HepG2 (cell line): ENCODE results near the gene DNAL4. TPM values are rescaled to one million over a fixed set of nuclear protein-coding genes. Genes with fewer than 3 reads are reported as not detected.

ENCODE experiments used
- BHLHE40 ChIP-seq: IDR thresholded peaks from 2 replicates; pipeline ENCODE4 v1.6.1; 2011; ENCODE audit warnings: low read length, improper control_type of control experiment
- POLR2G ChIP-seq: fragments of 200-400 bp; formaldehyde crosslinking; IDR thresholded peaks from 2 replicates; pipeline ENCODE4 v1.6.1; 2018; ENCODE audit warnings: mild to moderate bottlenecking, low read depth, low read length, moderate library complexity
- RXRB ChIP-seq: IDR thresholded peaks from 2 replicates; pipeline ENCODE4 v1.6.1; 2016; ENCODE audit warnings: borderline replicate concordance, missing genetic modification reagents, missing compliant biosample characterization
- ZBTB8A ChIP-seq: sonication (generic); formaldehyde crosslinking; IDR thresholded peaks from 2 replicates; pipeline ENCODE4 v1.4.0; 2020; ENCODE audit warnings: mild to moderate bottlenecking, low read depth, missing genetic modification reagents, borderline replicate concordance
- ZNF501 ChIP-seq: sonication (generic); formaldehyde crosslinking; IDR thresholded peaks from 2 replicates; pipeline ENCODE4 v1.5.1; 2020; ENCODE audit warnings: mild to moderate bottlenecking, moderate library complexity, missing genetic modification reagents
- ZNF546 ChIP-seq: sonication (generic); formaldehyde crosslinking; conservative IDR thresholded peaks from 2 replicates; pipeline ENCODE4 v1.8.1; 2023; ENCODE audit warnings: mild to moderate bottlenecking, missing genetic modification reagents
- ZNF598 ChIP-seq: sonication (generic); formaldehyde crosslinking; IDR thresholded peaks from 2 replicates; pipeline ENCODE4 v1.5.1; 2020; ENCODE audit warnings: mild to moderate bottlenecking, missing genetic modification reagents, borderline replicate concordance
- ZSCAN29 ChIP-seq: sonication (generic); formaldehyde crosslinking; conservative IDR thresholded peaks from 2 replicates; pipeline ENCODE4 v1.4.0; 2020; ENCODE audit warnings: mild to moderate bottlenecking, missing genetic modification reagents
- polyA plus RNA-seq, 8 experiments: library from polyadenylated mRNA; depleted of rRNA in 3 of 8; stranded (reverse) in 7 of 8; unstranded in 1 of 8; fragments of >200 nt; fragmentation: Illumina TruSeq in 4 of 8; extraction: Trizol in 4 of 8; gene quantifications; 2 replicates each; pipeline versions ENCODE4 v1.2.1 to v1.2.3, GENCODE V29; 2011 to 2016; ENCODE audit warnings: low read depth in 4 of 8, missing spikeins in 1 of 8, mixed read lengths in 1 of 8; ENCODE audit not compliant: insufficient read depth in 1 of 8
- total RNA-seq, 5 experiments: library from RNA; depleted of rRNA; stranded (reverse); fragments of >200 nt; fragmentation: Illumina TruSeq; extraction: Trizol; gene quantifications; 2 replicates each; pipeline ENCODE4 v1.2.3, GENCODE V29; 2016; ENCODE audit warnings: low read depth in 1 of 5
- TF ChIP-seq, protein P1 (sequence below): sonication (generic); formaldehyde crosslinking; IDR thresholded peaks from 2 replicates; pipeline ENCODE4 v1.9.0; 2021; ENCODE audit warnings: mild to moderate bottlenecking, missing genetic modification reagents
- TF ChIP-seq, protein P2 (sequence below): sonication (generic); formaldehyde crosslinking; conservative IDR thresholded peaks from 2 replicates; pipeline ENCODE4 v1.4.0; 2020; ENCODE audit warnings: missing genetic modification reagents
- TF ChIP-seq, protein P3 (sequence below): sonication (generic); formaldehyde crosslinking; IDR thresholded peaks from 2 replicates; pipeline ENCODE4 v1.5.0; 2020; ENCODE audit warnings: mild to moderate bottlenecking, missing genetic modification reagents, borderline replicate concordance

The DNAL4 gene
- total and polyA plus RNA-seq, 2 of the 13 experiments (the other 11 are each of a cell fraction or from before 2014, with no cell fraction given): 8.0 to 10.7 TPM

DNA sequence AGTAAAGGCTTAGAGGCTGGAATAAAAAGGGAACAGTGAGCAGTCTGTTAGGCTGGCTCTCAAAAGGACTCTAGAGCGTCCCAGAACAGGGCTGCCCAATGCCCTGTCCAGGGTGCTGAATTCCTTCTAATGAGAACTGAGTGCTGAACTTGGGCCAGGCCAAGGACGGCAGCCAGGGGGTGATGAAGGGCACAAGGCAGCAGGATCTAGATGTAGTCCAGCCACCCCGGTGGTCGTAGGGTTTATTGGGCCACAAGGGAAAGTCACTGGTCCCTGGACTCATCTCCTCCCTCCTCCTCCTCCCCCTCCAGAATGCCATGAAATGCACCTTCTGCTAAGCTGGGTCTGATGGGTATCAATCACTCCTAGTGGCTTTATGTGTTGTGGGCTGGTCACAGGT, 30.6 kb upstream of the DNAL4 start (continued):
- TF ChIP-seq, protein P1, sequence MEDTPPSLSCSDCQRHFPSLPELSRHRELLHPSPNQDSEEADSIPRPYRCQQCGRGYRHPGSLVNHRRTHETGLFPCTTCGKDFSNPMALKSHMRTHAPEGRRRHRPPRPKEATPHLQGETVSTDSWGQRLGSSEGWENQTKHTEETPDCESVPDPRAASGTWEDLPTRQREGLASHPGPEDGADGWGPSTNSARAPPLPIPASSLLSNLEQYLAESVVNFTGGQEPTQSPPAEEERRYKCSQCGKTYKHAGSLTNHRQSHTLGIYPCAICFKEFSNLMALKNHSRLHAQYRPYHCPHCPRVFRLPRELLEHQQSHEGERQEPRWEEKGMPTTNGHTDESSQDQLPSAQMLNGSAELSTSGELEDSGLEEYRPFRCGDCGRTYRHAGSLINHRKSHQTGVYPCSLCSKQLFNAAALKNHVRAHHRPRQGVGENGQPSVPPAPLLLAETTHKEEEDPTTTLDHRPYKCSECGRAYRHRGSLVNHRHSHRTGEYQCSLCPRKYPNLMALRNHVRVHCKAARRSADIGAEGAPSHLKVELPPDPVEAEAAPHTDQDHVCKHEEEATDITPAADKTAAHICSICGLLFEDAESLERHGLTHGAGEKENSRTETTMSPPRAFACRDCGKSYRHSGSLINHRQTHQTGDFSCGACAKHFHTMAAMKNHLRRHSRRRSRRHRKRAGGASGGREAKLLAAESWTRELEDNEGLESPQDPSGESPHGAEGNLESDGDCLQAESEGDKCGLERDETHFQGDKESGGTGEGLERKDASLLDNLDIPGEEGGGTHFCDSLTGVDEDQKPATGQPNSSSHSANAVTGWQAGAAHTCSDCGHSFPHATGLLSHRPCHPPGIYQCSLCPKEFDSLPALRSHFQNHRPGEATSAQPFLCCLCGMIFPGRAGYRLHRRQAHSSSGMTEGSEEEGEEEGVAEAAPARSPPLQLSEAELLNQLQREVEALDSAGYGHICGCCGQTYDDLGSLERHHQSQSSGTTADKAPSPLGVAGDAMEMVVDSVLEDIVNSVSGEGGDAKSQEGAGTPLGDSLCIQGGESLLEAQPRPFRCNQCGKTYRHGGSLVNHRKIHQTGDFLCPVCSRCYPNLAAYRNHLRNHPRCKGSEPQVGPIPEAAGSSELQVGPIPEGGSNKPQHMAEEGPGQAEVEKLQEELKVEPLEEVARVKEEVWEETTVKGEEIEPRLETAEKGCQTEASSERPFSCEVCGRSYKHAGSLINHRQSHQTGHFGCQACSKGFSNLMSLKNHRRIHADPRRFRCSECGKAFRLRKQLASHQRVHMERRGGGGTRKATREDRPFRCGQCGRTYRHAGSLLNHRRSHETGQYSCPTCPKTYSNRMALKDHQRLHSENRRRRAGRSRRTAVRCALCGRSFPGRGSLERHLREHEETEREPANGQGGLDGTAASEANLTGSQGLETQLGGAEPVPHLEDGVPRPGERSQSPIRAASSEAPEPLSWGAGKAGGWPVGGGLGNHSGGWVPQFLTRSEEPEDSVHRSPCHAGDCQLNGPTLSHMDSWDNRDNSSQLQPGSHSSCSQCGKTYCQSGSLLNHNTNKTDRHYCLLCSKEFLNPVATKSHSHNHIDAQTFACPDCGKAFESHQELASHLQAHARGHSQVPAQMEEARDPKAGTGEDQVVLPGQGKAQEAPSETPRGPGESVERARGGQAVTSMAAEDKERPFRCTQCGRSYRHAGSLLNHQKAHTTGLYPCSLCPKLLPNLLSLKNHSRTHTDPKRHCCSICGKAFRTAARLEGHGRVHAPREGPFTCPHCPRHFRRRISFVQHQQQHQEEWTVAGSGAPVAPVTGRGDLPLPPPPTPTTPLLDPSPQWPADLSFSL (CRISPR knock-in tag): no peak
- TF ChIP-seq ZNF501 (CRISPR knock-in tag) (0 out of 2 replicates have a peak, but pooled peaks have one; percentile 23), ZNF598 (CRISPR knock-in tag) (no peak), BHLHE40 (no peak), ZBTB8A (no peak), POLR2G (no peak), RXRB (peak; percentile 67; the same call in 1 of the 2 replicates), ZSCAN29 (CRISPR knock-in tag) (no peak), ZNF546 (CRISPR knock-in tag) (no peak)
- TF ChIP-seq, protein P2, sequence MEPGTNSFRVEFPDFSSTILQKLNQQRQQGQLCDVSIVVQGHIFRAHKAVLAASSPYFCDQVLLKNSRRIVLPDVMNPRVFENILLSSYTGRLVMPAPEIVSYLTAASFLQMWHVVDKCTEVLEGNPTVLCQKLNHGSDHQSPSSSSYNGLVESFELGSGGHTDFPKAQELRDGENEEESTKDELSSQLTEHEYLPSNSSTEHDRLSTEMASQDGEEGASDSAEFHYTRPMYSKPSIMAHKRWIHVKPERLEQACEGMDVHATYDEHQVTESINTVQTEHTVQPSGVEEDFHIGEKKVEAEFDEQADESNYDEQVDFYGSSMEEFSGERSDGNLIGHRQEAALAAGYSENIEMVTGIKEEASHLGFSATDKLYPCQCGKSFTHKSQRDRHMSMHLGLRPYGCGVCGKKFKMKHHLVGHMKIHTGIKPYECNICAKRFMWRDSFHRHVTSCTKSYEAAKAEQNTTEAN: peak; percentile 88
- TF ChIP-seq, protein P3, sequence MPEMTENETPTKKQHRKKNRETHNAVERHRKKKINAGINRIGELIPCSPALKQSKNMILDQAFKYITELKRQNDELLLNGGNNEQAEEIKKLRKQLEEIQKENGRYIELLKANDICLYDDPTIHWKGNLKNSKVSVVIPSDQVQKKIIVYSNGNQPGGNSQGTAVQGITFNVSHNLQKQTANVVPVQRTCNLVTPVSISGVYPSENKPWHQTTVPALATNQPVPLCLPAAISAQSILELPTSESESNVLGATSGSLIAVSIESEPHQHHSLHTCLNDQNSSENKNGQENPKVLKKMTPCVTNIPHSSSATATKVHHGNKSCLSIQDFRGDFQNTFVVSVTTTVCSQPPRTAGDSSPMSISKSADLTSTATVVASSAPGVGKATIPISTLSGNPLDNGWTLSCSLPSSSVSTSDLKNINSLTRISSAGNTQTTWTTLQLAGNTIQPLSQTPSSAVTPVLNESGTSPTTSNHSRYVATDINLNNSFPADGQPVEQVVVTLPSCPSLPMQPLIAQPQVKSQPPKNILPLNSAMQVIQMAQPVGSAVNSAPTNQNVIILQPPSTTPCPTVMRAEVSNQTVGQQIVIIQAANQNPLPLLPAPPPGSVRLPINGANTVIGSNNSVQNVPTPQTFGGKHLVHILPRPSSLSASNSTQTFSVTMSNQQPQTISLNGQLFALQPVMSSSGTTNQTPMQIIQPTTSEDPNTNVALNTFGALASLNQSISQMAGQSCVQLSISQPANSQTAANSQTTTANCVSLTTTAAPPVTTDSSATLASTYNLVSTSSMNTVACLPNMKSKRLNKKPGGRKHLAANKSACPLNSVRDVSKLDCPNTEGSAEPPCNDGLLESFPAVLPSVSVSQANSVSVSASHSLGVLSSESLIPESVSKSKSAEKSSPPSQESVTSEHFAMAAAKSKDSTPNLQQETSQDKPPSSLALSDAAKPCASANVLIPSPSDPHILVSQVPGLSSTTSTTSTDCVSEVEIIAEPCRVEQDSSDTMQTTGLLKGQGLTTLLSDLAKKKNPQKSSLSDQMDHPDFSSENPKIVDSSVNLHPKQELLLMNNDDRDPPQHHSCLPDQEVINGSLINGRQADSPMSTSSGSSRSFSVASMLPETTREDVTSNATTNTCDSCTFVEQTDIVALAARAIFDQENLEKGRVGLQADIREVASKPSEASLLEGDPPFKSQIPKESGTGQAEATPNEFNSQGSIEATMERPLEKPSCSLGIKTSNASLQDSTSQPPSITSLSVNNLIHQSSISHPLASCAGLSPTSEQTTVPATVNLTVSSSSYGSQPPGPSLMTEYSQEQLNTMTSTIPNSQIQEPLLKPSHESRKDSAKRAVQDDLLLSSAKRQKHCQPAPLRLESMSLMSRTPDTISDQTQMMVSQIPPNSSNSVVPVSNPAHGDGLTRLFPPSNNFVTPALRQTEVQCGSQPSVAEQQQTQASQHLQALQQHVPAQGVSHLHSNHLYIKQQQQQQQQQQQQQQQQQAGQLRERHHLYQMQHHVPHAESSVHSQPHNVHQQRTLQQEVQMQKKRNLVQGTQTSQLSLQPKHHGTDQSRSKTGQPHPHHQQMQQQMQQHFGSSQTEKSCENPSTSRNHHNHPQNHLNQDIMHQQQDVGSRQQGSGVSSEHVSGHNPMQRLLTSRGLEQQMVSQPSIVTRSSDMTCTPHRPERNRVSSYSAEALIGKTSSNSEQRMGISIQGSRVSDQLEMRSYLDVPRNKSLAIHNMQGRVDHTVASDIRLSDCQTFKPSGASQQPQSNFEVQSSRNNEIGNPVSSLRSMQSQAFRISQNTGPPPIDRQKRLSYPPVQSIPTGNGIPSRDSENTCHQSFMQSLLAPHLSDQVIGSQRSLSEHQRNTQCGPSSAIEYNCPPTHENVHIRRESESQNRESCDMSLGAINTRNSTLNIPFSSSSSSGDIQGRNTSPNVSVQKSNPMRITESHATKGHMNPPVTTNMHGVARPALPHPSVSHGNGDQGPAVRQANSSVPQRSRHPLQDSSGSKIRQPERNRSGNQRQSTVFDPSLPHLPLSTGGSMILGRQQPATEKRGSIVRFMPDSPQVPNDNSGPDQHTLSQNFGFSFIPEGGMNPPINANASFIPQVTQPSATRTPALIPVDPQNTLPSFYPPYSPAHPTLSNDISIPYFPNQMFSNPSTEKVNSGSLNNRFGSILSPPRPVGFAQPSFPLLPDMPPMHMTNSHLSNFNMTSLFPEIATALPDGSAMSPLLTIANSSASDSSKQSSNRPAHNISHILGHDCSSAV (CRISPR knock-in tag): no peak
